ENCODE measurements around the gene MED29.

- no peak for TF ChIP-seq EZH2 (IDR thresholded peaks at IDR 0.05; ENCODE audit: borderline replicate concordance, insufficient read depth, low read depth, low read length, poor library complexity, severe bottlenecking)
- TF ChIP-seq, protein P1, sequence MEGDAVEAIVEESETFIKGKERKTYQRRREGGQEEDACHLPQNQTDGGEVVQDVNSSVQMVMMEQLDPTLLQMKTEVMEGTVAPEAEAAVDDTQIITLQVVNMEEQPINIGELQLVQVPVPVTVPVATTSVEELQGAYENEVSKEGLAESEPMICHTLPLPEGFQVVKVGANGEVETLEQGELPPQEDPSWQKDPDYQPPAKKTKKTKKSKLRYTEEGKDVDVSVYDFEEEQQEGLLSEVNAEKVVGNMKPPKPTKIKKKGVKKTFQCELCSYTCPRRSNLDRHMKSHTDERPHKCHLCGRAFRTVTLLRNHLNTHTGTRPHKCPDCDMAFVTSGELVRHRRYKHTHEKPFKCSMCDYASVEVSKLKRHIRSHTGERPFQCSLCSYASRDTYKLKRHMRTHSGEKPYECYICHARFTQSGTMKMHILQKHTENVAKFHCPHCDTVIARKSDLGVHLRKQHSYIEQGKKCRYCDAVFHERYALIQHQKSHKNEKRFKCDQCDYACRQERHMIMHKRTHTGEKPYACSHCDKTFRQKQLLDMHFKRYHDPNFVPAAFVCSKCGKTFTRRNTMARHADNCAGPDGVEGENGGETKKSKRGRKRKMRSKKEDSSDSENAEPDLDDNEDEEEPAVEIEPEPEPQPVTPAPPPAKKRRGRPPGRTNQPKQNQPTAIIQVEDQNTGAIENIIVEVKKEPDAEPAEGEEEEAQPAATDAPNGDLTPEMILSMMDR (IDR thresholded peaks at IDR 0.05): no peak
These were observed 35.0 kb downstream of the MED29 start for GRCh38 chr19:39426170-39426569.

Data from B cell (primary cell).